Upper lobe of right lung (tissue), 1 donor: ENCODE results near the gene DEF6. TPM values are rescaled to one million over a fixed set of nuclear protein-coding genes. Genes with fewer than 3 reads are reported as not detected.

Experiments
- ATAC-seq: fragments of 200-7000 bp; cut with Tn5 transposase; one replicate; pipeline ENCODE4 v1.9.1; 2020; ENCODE audit warnings: mild to moderate bottlenecking, moderate library complexity
- DNase-seq: peaks from one replicate; pipeline ENCODE4 v3.0.0-alpha.2; 2020
- H3K27ac ChIP-seq: fragments of 200-600 bp; one replicate; pipeline ENCODE4 v1.8.0; 2022
- H3K27me3 ChIP-seq: fragments of 200-600 bp; one replicate; pipeline ENCODE4 v1.8.0; 2022; ENCODE audit warnings: mild to moderate bottlenecking
- H3K36me3 ChIP-seq: fragments of 200-600 bp; one replicate; pipeline ENCODE4 v1.8.0; 2022
- H3K4me1 ChIP-seq: fragments of 200-600 bp; one replicate; pipeline ENCODE4 v1.8.0; 2022
- H3K4me3 ChIP-seq: fragments of 200-600 bp; one replicate; pipeline ENCODE4 v1.8.0; 2022; ENCODE audit warnings: mild to moderate bottlenecking
- H3K9me3 ChIP-seq: fragments of 200-600 bp; one replicate; pipeline ENCODE4 v1.8.0; 2022
- CTCF ChIP-seq: fragments of 200-600 bp; IDR thresholded peaks from one replicate; pipeline ENCODE4 v1.8.0; 2022; ENCODE audit warnings: antibody characterized with exemption
- intact Hi-C: fragments of 100-400 bp; cut with DNase I; formaldehyde crosslinking; loops from one replicate; pipeline ENCODE4 v1.11.0; 2022
- total RNA-seq: library from RNA; stranded (reverse); fragmentation: NEBNext Ultra II Directional; extraction: Animal tissue kit (Norgen Biotek cat#: 25700); gene quantifications from one replicate; pipeline ENCODE4 v1.2.1, GENCODE V29; 2021
- donor health status: DM: no; HTN: yes; CAD: no; lungs with severe emphysema.

DEF6 gene
- total RNA-seq, 1 donor from 2014 or later, result 17.4 TPM

- intact Hi-C loops, result no loop called here
- H3K4me3 ChIP-seq, result no peak overlapping the region
- DNase-seq, result no peak
- H3K9me3 ChIP-seq, result no peaks in the 10 kb centered on the region
- H3K27me3 ChIP-seq, result no peaks in the 10 kb centered on the region
- no peaks in the 10 kb centered on the region for H3K36me3 ChIP-seq
- no peak overlapping the region for H3K27ac ChIP-seq
- ATAC-seq, result no peak
- H3K4me1 ChIP-seq, result peaks cover 11% of the 10 kb centered on the region
- no peak for TF ChIP-seq CTCF
These were observed 23.6 kb upstream of the DEF6 start for GRCh38 chr6:35273822-35274559.

- Histone ChIP-seq H3K4me3 (no peak overlapping the region), H3K27ac (no peak overlapping the region), H3K27me3 (no peaks in the 10 kb centered on the region), H3K4me1 (peaks cover 11% of the 10 kb centered on the region), H3K9me3 (no peaks in the 10 kb centered on the region), H3K36me3 (peaks cover under 1% of the 10 kb centered on the region)
- no peak for DNase-seq
- intact Hi-C loops, result no loop called here
- no peak for TF ChIP-seq CTCF
- ATAC-seq, result no peak
These were observed 21.8 kb upstream of the DEF6 start for GRCh38 chr6:35275744-35276260.

- no peaks in the 10 kb centered on the region for H3K9me3 ChIP-seq
- DNase-seq, result no peak
- no peak overlapping the region for H3K27ac ChIP-seq
- H3K4me1 ChIP-seq, result peaks cover 11% of the 10 kb centered on the region
- intact Hi-C loops, result no loop called here
- no peak for ATAC-seq
- no peak overlapping the region for H3K4me3 ChIP-seq
- no peaks in the 10 kb centered on the region for H3K27me3 ChIP-seq
- TF ChIP-seq CTCF, result no peak
- peaks cover 29% of the 10 kb centered on the region for H3K36me3 ChIP-seq
These were observed 18.9 kb upstream of the DEF6 start for GRCh38 chr6:35278708-35279107.

GRCh38 chr6:35280903-35281302, 16.7 kb upstream of the DEF6 start:
- peaks cover 51% of the 10 kb centered on the region for H3K36me3 ChIP-seq

GRCh38 chr6:35282472-35282871, 15.1 kb upstream of the DEF6 start:
- intact Hi-C loops, result no loop called here
- DNase-seq, result no peak
- no peak for TF ChIP-seq CTCF
- Histone ChIP-seq H3K4me1 (no peaks in the 10 kb centered on the region), H3K27ac (no peak overlapping the region), H3K27me3 (no peaks in the 10 kb centered on the region), H3K4me3 (no peak overlapping the region), H3K36me3 (peaks cover 67% of the 10 kb centered on the region), H3K9me3 (no peaks in the 10 kb centered on the region)
- no peak for ATAC-seq

More at GRCh38 chr6:35280903-35281302, 16.7 kb upstream of the DEF6 start:
- H3K9me3 ChIP-seq, result no peaks in the 10 kb centered on the region
- no peak overlapping the region for H3K4me3 ChIP-seq
- peaks cover 2% of the 10 kb centered on the region for H3K4me1 ChIP-seq
- no peak for TF ChIP-seq CTCF
- DNase-seq (no peak), ATAC-seq (no peak)
- H3K27me3 ChIP-seq, result no peaks in the 10 kb centered on the region
- intact Hi-C loops, result no loop called here
- H3K27ac ChIP-seq, result no peak overlapping the region
